NCI-H1930 (cell line): ENCODE data around the gene LDAH.
"Not testable (repeated sequence)": the region's sequence is repeated elsewhere in the genome, so short reads cannot be mapped to it uniquely, and the experiment has no call there.

Experiments
- DNase-seq, 2 experiments: peaks; one replicate each; lab custom pipeline; 2025; lab: John Stamatoyannopoulos, UW

The LDAH gene

DNA sequence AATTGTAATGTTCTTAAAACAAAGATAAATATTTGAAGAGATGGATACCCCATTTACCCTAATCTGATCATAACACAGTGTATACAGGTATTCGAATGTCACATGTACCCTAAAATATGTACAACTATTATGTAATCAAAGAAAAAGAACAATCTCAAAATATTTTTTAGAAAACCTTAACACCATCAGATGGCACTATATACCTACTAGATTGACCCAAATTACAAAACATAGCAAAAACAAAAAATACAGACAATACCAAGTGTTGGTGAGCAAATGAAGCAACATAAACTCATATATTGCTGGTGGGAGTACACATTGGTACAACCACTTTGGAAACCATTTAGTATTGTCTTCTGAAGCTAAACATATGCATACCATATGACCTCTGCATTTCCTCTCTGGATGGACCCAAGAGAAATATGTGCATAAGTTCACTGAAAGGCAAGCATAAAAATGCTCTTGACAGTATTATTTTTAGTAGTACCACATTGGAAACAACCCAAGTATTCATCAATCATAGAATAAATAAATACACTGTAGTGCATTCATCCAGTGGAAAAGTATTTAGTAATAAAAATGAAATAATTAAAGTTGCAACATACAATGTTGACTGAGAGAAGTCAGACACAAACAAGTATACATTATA lies 100.2 kb downstream of the LDAH start:
- DNase-seq = no peak

DNA sequence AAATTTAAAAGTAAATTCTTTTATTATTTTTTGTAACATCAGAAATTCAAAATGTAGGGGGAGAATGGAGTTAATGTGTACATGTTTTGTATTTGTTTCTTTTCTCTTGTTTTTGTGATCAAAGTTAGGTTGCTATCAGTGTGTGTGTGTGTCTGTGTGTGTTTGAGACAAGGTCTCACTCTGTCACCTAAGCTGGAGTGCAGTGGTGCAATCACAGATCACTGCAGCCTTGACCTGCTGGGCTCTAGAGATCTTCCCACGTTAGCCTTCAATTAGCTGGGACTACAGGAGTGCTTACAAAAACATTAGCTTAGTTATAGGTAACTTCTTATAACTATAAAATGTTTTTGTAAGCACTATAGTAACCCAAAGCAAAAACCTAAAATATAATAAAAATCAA lies 105.3 kb downstream of the LDAH start:
- DNase-seq = no peak

DNA sequence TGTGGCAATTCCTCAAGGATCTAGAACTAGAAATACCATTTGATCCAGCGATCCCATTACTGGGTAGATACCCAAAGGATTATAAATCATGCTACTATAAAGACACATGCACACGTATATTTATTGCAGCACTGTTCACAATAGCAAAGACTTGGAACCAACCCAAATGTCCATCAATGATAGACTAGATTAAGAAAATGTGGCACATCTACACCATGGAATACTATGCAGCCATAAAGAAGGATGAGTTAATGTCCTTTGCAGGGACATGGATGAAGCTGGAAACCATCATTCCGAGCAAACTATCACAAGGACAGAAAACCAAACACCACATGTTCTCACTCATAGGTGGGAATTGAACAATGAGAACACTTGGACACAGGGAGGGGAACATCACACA lies 106.7 kb downstream of the LDAH start:
- not testable (repeated sequence) for DNase-seq

DNA sequence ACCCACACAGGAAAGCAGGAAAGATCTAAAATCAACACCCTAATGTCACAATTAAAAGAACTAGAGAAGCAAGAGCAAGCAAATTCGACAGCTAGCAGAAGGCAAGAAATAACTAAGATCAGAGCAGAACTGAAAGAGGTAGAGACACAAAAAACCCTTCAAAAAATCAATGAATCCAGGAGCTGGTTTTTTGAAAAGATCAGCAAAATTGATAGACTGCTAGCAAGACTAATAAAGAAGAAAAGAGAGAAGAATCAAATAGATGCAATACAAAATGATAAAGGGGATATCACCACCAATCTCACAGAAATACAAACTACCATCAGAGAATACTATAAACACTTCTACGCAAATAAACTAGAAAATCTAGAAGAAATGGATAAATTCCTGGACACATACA lies 108.5 kb downstream of the LDAH start:
- DNase-seq = not testable (repeated sequence)

DNA sequence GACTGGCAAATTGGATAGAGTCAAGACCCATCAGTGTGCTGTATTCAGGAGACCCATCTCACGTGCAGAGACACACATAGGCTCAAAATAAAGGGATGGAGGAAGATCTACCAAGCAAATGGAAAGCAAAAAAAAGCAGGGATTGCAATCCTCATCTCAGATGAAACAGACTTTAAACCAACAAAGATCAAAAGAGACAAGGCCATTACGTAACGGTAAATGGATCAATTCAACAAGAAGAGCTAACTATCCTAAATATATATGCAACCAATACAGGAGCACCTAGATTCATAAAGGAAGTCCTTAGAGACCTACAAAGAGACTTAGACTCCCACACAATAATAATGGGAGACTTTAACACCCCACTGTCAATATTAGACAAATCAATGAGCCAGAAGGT lies 109.3 kb downstream of the LDAH start:
- not testable (repeated sequence) for DNase-seq

DNA sequence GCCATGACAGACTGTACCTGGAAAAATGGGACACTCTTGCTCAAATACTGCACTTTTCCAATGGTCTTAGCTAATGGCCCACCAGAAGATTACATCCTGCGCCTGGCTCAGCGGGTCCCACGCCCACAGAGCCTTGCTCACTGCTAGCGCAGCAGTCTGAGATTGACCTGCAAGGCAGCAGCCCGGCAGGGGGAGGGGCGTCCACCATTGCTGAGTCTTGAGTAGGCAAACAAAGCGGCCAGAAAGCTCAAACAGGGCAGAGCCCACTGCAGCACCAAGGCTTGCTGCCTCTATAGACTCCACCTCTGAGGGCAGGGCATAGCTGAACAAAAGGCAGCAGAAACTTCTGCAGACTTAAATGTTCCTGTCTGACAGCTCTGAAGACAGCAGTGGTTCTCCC lies 111.3 kb downstream of the LDAH start:
- not testable (repeated sequence) for DNase-seq

DNA sequence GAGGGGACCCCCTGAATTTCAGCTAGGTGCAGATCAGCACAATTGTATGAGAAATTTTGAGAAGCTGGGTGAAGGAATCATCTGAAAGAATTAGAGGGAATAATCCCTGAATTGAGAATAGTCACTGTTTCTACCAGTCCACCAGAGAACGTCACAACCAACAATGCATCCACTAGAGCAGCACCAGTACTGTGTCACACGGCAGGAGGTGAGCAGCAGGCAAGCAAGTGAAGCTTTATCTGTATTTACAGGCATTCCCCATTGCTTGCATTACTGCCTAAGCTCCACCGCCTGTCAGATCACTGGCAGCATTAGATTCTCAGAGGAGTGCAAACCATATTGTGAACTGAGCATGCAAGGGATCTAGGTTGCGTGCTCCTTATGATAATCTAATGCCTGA lies 115.3 kb downstream of the LDAH start:
- DNase-seq = no peak

DNA sequence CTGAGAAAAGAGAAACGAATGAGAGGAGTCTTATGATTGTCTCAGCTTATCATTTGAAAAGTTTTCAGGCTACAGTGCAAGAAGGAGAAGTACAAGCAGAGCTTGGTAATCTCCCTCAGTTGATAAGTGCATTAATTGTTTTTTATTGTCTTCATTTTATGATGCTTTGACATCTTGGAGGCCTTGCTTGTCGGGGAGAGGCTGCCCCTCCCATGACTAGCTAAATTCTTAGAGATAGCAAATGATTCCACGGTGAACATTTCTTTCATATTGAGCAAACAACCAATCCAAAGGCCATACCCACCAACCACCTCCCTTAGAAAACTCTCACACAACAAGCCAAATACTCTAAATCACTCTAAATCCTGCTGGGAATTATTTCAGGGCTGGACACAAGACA lies 116.1 kb downstream of the LDAH start:
- DNase-seq = no peak

DNA sequence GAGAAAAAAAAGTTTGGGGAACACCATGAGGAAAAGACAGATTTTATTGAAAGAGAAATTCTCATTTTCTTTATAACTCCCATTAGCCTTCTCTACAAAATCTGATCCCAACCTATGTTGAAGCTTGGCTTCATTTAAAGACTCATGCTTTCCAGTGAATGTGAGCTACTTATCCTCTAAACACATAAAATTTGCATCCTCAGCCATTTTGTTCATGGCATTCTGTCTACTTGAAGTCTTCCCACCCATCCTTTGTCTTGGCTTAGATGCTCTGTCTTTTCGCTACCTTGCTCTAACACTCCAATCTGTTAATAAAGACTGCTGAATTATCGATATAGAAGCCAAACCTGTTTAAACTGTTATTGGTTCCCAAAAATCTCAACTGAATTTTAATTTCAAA lies 116.7 kb downstream of the LDAH start:
- DNase-seq = no peak

DNA sequence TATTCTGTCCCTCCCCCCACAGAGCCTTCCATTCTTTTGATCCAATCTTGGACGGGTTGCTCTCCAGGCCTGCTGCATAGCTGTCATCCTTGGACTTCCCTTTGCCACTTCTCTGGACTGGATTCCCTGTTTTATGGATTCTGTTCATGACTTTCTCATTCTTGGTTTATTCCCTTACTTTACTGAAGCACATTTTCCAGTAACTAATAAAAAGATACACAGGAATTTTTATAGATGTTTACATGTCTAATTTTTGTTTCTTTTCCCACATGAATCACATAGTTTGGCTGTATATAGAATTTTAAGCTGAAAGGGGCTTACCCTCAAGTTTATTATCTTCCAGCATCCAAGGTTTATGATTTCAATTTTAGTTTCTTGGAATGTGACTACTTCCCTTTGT lies 118.0 kb downstream of the LDAH start:
- DNase-seq = no peak

DNA sequence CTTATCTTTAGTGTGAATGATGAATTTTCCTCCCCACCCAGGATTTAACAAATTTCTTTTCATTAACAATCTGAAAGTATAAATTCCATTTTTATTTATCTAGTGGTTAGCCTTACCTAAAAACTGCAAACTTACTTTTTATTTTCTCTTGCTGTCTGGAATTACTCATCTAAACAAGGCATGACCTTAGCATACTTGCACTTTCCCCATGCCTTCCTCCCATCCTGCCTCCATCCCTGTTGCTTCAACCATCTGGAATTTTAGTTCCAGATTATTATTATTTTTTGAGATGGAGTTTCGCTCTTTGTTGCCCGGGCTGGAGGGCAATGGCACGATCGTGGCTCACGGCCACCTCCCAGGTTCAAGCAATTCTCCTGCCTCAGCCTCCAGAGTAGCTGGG lies 120.3 kb downstream of the LDAH start:
- no peak for DNase-seq

DNA sequence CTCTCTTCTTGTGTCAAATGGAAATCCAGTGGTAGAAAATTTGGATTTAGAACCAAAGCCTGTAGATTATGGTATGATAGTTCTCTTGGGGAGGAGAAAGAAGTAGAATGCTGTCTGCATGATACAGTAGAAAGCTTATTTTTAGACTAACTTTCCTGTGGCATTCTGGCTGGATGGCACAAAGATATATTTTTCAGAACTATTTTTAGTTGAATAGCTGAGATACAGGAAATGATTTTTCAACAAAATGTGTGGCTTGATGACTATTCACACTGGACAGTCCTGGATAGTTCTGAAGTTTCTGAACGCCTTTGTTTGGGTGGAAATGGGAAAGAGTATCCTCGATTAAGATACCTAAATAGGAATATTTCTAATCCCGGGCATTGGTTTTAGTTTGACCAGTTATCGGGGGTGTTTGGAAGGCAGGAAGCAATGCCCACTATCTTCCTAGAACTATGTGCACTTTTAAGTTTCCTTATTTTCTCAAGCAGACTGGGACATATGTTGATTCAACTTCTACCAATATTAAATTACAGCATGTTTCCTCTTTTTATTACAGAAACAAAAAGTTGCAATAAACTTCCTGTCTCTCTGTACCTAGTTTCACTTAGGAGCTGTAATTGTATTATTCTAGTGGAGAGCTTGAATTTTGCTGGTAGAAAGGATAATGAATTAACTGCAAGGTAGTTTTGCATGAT lies 123.8 kb downstream of the LDAH start:
- no peak for DNase-seq

DNA sequence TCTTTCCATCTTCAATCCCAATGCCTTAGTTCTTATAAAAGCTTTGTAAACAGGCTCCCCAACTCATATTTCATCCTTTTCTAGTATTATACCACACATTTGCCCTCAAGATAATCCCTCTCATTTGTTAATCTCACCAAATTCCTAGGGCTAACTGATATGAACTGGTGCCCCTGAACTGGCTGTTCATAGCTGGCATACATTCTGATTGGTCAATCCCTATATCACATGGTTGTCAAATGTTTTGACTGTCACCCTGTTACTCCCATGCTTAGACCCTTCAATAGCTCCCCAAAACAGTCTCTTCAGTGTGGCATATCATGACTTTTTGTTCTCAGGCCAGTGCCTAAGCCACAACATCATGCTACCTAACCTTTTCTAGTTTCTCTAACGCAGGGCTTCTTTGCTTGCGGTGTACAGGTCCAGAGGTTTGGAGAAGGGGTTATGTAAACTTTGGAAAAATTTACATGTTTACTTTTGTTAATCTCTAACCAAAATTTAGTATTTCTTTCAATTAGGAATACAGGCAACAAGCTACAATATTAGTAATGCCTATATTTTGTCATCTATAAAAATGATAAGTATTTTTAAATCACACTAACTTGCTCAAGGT lies 125.5 kb downstream of the LDAH start:
- DNase-seq = no peak

DNA sequence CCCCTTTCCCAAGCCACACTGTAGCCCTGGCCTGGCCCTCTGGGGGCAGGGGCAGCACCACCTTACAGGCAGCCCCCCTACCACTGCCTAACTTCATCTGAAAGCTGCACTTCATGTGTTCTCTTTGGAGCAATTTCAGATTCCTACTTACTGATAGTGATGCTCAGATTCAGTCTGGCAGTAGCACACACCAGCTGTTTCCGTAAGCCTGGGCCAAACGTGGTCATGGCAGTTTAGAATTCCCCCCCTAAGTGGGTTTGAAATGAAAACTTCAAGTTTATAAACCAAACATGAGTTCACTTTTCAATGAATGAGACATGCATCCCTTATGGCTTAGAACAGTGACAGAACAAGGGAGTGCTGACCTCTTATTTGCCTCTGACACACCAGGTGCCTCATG lies 126.5 kb downstream of the LDAH start:
- no peak for DNase-seq

DNA sequence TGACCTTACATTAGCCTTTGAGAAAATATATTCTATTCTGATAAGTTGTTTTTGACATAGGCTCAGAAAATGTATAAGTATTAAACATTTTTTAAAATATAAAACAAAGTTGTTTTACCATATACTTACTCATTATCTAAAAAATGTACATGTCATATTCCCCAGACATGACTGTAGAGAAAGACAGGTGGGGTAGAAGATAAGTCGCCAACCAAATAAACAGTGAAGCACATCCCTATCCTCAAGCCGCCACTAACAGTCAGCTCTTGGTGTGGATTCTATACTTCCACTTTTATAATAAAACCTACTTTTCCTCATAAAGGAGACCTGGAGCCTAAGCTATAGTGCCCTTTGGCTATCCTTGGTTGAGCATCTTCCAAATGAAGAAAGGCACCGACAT lies 129.6 kb downstream of the LDAH start:
- no peak for DNase-seq

DNA sequence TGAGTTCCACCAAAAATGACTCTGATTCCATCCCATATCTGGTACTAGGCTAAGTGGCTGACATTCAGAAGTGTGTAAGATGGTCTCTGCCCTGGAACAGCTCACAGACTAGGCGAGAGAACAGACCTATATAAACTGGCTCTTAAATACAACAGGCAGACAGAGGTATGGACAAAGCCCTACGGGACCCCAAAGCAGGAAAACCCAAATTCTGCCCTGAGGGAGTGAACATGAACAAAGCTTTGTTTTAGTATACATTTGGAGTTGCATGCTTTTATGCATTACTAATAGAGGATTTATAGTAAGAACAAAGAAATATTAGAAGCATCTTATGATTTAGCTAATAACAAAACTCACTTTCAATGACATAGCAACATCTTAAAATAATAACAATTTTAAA lies 130.8 kb downstream of the LDAH start:
- no peak for DNase-seq

DNA sequence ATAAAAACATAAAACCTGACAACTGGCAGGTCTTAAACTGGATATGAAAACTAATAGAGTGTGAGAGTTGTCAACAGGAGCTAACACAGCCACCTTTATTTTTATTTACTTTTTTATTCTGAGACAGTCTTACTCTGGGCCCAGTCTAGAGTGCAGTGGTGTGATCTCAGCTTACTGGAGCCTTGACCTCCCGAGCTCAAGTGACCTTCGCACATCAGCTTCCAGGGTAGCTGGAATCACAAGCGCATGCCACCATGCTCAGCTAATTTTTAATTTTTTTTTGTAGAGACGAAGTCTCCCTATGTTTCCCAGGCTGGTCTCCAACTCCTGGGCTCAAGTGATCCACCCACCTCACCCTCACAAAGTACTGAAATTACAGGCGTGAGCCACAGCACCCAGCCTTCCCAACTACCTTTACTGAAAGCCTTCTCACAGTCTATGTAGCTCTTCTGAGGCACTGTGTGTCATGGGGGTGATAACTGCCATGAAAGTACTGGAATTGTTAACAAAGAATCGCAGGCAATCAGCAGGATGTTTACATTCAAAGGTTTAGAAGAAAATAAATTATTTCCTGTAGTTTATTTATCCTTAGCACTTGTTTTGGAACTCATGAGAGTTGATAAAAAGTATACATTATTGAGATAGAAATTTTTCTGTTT lies 131.7 kb downstream of the LDAH start:
- no peak for DNase-seq

DNA sequence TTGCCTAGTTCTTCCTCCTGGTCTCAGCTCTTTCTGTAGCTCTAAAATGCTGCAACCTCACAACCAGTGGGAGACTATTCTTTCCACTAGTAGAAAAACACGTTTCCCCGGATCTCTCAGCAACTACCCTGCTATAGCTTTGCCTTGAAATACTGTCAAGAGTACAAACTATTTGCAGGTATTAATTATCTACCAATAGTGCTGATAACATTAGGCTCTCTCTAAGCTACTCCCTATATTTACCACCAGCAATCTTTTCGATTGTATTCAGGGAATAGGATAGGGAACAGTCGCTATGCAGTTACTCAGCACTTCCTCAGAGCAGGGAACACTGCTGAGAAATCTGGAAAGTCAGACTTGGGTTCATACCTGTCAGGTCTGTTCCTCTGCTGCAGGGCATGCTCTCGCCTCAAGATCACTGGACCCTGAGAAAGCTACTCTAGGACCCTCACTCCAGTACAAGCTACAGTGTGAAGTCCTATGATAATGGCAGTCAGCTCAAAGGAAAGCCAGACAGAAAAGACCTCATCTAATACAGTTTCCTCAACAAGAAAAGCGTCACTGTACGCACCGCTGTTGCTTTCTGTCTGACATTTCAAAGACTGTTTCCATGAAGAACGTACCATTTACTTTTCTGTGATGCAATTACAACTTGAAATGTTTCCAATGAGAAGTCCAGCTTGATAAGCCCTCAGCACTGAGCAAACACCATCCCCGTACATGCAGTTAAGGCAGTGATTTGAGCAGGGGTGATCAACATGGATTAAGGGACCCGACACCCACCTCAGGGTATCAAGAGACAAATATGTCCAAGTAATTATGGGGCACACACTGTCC lies 133.3 kb downstream of the LDAH start:
- DNase-seq = no peak

DNA sequence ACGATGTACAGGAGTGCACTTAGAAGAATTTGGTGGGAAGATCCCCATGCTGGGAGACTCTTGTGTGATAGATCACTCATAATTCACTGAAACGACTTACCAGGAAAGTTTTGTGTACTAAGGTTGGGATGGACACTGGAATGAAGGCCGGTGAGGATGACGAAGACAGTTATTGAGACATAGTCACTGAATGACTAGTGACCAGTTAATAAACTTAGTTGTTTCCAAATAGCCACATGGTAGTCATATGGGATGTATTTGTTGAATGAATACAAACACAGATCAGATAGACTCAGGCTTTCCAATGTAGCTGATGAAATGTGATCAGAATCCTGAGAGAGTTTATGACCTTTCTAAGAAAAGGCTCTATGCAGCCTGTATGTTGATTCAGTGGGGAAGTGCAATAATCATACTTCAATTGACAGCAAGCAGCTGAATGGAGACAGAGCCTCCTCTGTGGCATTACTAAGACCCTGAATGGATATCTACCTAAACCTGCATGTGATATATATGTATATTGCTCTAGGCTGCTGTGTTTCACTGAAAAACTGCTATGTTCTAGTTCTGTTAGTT lies 135.6 kb downstream of the LDAH start:
- DNase-seq = no peak

DNA sequence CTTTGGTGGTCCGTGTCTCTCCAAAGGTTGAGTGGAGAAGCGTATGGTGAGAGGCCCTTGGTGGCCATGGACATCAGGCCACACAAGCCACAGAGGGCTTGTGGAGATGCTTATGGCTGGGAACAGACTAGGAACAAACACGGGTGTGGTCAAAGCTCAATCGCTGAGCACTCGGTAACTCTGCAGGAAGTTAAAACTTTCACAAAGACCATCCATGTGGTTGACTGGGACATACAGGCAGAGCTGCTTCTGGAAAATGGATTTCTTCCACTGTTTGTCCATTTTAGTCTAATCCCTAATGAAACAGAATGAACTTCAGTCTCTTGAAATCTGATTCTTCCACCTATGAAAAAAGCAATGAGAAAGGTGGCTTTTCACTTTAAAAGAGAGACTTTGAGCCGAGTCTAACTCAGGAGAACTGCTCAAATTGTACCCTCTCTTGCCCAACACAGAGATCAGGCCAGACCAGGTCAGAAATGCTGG lies 138.3 kb downstream of the LDAH start:
- DNase-seq = no peak

DNA sequence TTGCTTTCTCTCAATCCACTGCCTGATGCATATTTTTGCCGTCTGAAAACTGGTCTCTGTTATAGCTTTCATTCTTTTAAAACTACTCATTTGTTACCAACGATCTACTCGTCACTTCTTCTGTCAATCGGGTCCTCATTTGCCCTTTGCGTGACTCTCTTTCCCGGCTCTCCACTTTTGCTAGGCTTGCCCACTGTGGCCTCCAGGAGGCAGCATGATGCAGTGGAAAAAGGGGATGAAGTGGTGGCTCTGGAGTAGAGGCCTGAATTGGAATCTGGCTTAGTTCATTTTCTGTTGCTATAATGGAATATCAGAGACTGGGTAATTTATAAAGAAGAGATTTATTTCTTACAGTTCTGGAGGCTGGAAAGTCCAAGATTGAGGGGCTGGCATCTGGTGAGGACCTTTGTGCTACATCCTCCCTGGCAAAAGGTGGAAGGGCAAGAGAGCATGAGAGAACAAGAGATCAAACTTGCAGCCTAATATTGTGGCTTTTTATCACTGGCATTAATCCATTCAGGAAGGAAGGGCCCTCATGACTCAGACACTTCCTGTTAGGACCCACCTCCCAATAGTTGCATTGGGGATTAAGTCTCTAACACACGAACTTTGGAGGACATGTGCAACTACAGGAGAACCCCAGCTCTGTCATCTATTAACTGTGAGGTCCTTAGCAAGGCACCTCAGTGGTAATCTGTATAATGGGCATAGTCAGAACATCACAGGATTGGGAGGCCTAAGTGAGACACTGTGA lies 140.6 kb downstream of the LDAH start:
- DNase-seq = no peak
